ENCODE measurements around the gene PCAT6. TPM values are rescaled to one million over a fixed set of nuclear protein-coding genes. Genes with fewer than 3 reads are reported as not detected.

Gene PCAT6
- total RNA-seq, 1 donor from 2014 or later, result 6.8 TPM

DNA sequence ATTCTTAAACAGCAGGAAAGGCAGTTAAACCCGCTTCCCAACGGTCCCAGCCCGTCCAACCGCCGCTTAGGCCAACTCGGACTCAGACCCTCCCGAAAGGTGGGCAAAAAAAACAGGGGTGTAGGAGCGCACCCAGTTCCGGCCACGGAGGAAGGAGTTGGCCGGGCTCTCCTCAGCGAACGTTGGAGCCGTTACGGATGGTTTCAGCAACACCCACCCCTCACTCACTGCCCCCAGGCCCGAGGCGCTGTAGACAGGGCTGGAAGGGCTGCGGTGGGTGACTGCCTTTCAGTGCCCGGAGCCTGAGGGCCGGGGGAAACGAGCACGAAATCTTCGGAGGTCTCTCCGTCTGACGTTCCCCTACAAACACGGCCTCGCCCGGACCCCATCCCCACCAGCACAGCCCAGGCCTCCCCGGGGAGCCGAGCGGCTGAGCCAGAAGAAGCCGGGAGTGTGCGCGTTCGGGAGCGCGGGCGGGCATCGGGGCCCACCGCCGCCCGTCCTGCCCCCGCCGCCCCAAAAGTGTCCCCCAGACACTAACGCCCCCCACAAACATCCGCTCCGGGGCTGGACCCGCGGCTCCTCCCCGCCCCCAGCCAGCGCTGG lies 3.8 kb upstream of the PCAT6 start:
- H3K4me3 Mint-ChIP-seq (ENCODE audit: unreplicated experiment), result peak overlapping the region; percentile 80
- TF ChIP-seq, protein P1, sequence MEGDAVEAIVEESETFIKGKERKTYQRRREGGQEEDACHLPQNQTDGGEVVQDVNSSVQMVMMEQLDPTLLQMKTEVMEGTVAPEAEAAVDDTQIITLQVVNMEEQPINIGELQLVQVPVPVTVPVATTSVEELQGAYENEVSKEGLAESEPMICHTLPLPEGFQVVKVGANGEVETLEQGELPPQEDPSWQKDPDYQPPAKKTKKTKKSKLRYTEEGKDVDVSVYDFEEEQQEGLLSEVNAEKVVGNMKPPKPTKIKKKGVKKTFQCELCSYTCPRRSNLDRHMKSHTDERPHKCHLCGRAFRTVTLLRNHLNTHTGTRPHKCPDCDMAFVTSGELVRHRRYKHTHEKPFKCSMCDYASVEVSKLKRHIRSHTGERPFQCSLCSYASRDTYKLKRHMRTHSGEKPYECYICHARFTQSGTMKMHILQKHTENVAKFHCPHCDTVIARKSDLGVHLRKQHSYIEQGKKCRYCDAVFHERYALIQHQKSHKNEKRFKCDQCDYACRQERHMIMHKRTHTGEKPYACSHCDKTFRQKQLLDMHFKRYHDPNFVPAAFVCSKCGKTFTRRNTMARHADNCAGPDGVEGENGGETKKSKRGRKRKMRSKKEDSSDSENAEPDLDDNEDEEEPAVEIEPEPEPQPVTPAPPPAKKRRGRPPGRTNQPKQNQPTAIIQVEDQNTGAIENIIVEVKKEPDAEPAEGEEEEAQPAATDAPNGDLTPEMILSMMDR (IDR thresholded peaks at IDR 0.05), result no peak
- peaks cover 66% of the 10 kb centered on the region for H3K4me1 Mint-ChIP-seq (ENCODE audit: low read depth)
- no peak for DNase-seq (ENCODE audit: low spot score)
- no peaks in the 10 kb centered on the region for H3K36me3 Mint-ChIP-seq (ENCODE audit: low read depth)
- no peaks in the 10 kb centered on the region for H3K27me3 Mint-ChIP-seq (ENCODE audit: low read depth)
- H3K9me3 Mint-ChIP-seq (ENCODE audit: low read depth), result no peaks in the 10 kb centered on the region
- H3K27ac Mint-ChIP-seq (ENCODE audit: unreplicated experiment), result peak overlapping the region; percentile 87

DNA sequence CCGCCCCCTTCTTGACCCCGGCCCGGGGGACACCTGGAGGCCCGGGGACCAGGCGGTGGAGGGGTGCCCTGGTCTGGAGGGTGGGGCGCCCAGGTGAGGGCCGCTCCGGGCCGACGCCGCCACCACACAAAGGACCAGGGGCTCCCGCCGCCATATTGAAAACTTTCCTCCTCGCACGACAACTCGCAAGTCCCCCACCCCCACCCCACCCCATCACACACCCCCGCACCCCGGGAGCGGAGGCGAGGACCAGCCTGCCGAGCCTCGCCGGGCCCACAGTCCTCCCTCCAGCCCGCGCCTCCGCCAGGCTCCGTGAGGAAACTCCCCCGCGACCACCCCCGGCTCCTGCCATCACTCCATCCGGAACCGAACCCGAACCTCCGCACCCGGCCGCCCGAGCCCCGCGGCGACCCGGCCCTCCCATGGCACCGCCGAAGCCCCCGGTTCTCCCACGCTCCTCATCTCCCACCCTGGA lies 3.3 kb upstream of the PCAT6 start:
- TF ChIP-seq, protein P1 (IDR thresholded peaks at IDR 0.05), result no peak
- peak overlapping the region; percentile 84 for H3K27ac Mint-ChIP-seq (ENCODE audit: unreplicated experiment)
- no peak for DNase-seq (ENCODE audit: low spot score)
- peak overlapping the region; percentile 80 for H3K4me3 Mint-ChIP-seq (ENCODE audit: unreplicated experiment)
- no peaks in the 10 kb centered on the region for H3K27me3 Mint-ChIP-seq (ENCODE audit: low read depth)
- no peaks in the 10 kb centered on the region for H3K36me3 Mint-ChIP-seq (ENCODE audit: low read depth)
- H3K9me3 Mint-ChIP-seq (ENCODE audit: low read depth), result no peaks in the 10 kb centered on the region
- H3K4me1 Mint-ChIP-seq (ENCODE audit: low read depth), result peaks cover 70% of the 10 kb centered on the region

DNA sequence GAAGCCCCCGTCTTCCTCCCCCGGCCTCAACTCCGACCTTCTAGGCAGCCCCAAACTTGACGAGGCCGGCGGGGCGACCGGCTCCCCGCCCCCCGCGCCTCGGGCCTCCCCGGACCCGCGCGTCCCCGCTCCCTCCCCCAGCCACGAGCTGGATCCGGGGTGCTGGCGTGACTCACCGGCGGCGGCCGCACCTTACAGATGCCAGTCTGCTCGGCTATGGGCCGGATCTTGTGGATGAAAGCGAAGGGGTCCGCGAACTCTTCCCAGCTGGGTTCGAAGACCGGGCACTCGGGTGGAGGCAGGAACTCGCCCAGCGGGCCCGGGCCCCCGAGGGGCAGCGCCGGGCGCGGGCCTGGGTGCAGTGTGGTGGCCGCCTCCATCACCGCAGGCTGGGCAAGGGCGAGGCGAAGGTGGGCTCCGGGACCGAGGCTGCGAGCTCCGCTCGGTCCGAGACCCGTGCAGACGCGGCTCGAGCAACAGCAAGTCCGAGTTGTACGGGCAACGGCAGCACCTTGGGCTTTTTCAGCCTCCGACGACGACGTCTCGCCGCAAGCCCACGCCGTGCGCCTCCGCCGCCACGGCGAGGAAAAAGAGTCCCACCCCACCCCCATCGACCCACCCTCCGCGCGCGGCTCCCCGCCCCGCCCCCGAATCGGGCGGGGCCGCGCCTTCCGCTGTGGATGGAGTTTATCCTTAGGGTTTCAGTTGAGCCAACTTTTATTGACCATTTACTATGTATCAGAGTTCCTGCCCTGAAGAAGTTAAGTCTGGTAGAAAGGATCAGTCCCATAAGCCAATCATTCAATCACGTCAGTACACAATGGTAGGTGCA lies 2.6 kb upstream of the PCAT6 start, which contains the start of gene KDM5B:
Gene KDM5B (minus strand): TSS at position 496 of the 832 bp plus-strand sequence. CDS start 116 bp downstream, at position 380.
- Mint-ChIP-seq H3K4me1 (ENCODE audit: low read depth) (peaks cover 65% of the 10 kb centered on the region), H3K27ac (ENCODE audit: unreplicated experiment) (peak within 1 kb of the TSS; percentile 84), H3K27me3 (ENCODE audit: low read depth) (no peaks in the 10 kb centered on the region), H3K9me3 (ENCODE audit: low read depth) (no peaks in the 10 kb centered on the region), H3K4me3 (ENCODE audit: unreplicated experiment) (peak within 1 kb of the TSS; percentile 80), H3K36me3 (ENCODE audit: low read depth) (no peaks in the 10 kb centered on the region)
- TF ChIP-seq, protein P1 (IDR thresholded peaks at IDR 0.05), result no peak
- DNase-seq (ENCODE audit: low spot score), result peak; percentile 91

DNA sequence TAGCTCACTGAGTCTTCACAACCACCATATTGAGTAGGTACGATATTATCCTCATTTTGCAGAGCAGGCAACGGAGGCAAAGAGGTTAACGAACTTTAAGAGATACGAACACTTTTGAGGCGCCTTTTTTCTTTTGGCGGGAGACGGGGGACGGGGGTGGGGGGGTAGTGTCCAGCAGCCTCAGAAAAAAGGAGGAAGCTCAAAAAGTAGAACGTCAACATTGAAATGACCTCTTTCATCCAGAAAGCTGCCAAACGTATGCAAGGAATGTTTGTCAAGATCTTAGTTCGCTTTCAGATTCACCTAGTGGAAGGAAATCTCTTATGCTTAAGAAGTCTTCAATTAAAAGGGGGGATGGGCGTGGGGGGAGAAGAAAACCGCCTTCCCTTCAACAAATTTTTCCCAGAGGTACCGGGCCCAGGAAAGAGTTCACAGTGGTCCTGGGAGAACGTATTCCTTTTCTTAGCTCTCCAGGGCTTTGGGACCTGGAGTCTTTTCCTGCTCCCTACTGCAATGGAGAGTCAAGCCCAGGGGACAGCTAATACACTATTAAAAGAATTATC lies 1.1 kb upstream of the PCAT6 start:
- H3K9me3 Mint-ChIP-seq (ENCODE audit: low read depth), result no peaks in the 10 kb centered on the region
- H3K27me3 Mint-ChIP-seq (ENCODE audit: low read depth), result no peaks in the 10 kb centered on the region
- TF ChIP-seq, protein P1 (IDR thresholded peaks at IDR 0.05), result no peak
- H3K4me1 Mint-ChIP-seq (ENCODE audit: low read depth), result peaks cover 49% of the 10 kb centered on the region
- DNase-seq (ENCODE audit: low spot score), result no peak
- peak overlapping the region; percentile 96 for H3K27ac Mint-ChIP-seq (ENCODE audit: unreplicated experiment)
- H3K4me3 Mint-ChIP-seq (ENCODE audit: unreplicated experiment), result peak overlapping the region; percentile 92
- no peaks in the 10 kb centered on the region for H3K36me3 Mint-ChIP-seq (ENCODE audit: low read depth)

DNA sequence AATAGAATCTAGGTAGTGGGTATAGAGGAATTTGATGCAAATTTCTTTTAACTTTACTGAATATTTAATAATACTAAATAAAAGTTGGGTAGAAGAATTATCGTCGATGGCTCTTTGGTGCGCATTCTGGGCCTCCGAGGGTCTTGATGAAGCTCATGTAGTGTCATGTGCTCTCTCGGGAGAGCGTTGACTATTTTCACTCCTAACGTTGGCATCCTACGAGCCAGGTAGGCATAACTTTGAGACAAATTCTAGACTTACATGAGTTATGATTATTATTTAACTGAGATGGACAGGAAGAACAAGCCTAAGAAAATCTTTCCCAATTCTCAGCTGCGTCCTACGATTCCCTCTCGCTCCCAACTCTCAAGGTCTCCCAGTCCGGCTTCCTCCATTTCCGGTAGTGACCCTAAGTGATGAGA lies 550 bp upstream of the PCAT6 start:
- peak overlapping the region; percentile 96 for H3K27ac Mint-ChIP-seq (ENCODE audit: unreplicated experiment)
- H3K27me3 Mint-ChIP-seq (ENCODE audit: low read depth), result no peaks in the 10 kb centered on the region
- H3K4me1 Mint-ChIP-seq (ENCODE audit: low read depth), result peaks cover 44% of the 10 kb centered on the region
- H3K9me3 Mint-ChIP-seq (ENCODE audit: low read depth), result no peaks in the 10 kb centered on the region
- TF ChIP-seq, protein P1 (IDR thresholded peaks at IDR 0.05), result no peak
- peak overlapping the region; percentile 92 for H3K4me3 Mint-ChIP-seq (ENCODE audit: unreplicated experiment)
- DNase-seq (ENCODE audit: low spot score), result no peak
- no peaks in the 10 kb centered on the region for H3K36me3 Mint-ChIP-seq (ENCODE audit: low read depth)
